Tibial artery (tissue), 4 donors: ENCODE measurements around the gene TEAD4.

Experiments
- DNase-seq, 2 donors: peaks; one replicate each; pipeline ENCODE4 v3.0.0-alpha.2; 2019
- H3K27ac ChIP-seq, 2 donors: fragments of 200-600 bp; sonication (generic) in 1 of 2; 1 replicate in 1 of 2; 2 replicates in 1 of 2; pipeline ENCODE4 v1.5.1; 2018 to 2019; ENCODE audit warnings: mild to moderate bottlenecking in 1 of 2
- H3K27me3 ChIP-seq, 2 donors: fragments of 200-600 bp; sonication (generic) in 1 of 2; one replicate each; pipeline versions ENCODE4 v1.5.1 to v1.6.0; 2016 to 2019
- H3K36me3 ChIP-seq, 3 donors: fragments of 200-600 bp; sonication (generic) in 2 of 3; one replicate each; pipeline ENCODE4 v1.5.1; 2016 to 2019; ENCODE audit warnings: mild to moderate bottlenecking in 2 of 3
- H3K4me1 ChIP-seq, 4 donors: fragments of 200-600 bp; sonication (generic) in 2 of 4; 1 replicate in 3 of 4; 2 replicates in 1 of 4; pipeline ENCODE4 v1.5.1; 2016 to 2019
- H3K4me3 ChIP-seq, 2 donors: fragments of 200-600 bp; sonication (generic) in 1 of 2; 1 replicate in 1 of 2; 2 replicates in 1 of 2; pipeline ENCODE4 v1.5.1; 2018 to 2019; ENCODE audit warnings: mild to moderate bottlenecking in 2 of 2
- H3K9me3 ChIP-seq, 3 donors: fragments of 200-600 bp; sonication (generic) in 1 of 3; one replicate each; pipeline ENCODE4 v1.5.1; 2016 to 2019
- intact Hi-C: fragments of 100-400 bp; cut with DNase I; formaldehyde crosslinking; loops from one replicate; pipeline ENCODE4 v1.15.0; 2023; ENCODE audit warnings: low total_unique reads
- TF ChIP-seq, protein P1 (sequence below), 2 experiments: fragments of 200-600 bp in 1 of 2; fragments of 450-650 bp in 1 of 2; IDR thresholded peaks; one replicate each; pipeline ENCODE4 v1.5.1; 2017 to 2019; ENCODE audit warnings: antibody characterized with exemption in 2 of 2, mild to moderate bottlenecking in 1 of 2, moderate library complexity in 1 of 2

The TEAD4 gene

DNA sequence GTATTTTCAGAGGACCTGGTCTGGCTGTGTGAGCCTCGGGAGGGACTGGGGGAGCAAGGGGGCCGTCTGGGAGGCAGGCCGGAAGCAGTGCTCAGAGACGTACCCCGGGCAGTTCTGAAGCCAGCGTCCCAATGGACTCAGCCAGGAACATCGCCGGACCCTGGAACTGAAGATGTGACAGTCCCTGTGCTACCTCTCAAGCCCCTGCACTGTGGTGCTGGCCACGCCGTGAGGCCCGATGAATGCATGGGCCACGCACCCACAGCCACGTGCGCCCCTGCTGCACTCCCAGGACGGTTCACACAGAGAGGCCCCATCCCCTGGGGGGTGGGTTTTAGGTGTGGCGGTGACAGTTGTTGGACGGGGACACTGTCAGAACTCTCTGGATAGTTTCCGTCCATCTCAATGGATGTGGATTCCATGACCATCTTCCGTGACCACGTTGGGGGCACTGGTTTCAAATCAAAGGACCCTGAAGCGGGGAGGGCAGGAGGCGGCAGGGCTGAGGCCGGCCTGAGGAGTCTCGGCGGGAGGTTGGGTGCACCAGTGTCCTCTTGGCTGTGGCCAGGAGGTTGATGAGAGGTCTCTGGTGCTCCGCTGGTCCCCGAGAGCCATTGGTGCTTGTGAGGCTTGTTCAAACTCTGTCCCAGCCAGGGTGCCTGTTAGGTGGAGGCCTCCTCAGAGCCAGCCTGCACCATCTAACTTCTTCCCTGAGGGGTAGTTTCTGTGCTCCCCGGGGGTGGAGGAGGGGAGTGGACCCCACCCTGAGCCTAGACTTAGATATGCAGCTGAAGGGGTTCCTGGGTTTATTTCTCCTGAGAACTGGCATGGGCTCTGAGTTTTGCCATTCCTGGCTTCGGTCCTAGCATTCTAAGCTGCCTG is 81.7 kb downstream of the TEAD4 start:
- TF ChIP-seq, protein P1, sequence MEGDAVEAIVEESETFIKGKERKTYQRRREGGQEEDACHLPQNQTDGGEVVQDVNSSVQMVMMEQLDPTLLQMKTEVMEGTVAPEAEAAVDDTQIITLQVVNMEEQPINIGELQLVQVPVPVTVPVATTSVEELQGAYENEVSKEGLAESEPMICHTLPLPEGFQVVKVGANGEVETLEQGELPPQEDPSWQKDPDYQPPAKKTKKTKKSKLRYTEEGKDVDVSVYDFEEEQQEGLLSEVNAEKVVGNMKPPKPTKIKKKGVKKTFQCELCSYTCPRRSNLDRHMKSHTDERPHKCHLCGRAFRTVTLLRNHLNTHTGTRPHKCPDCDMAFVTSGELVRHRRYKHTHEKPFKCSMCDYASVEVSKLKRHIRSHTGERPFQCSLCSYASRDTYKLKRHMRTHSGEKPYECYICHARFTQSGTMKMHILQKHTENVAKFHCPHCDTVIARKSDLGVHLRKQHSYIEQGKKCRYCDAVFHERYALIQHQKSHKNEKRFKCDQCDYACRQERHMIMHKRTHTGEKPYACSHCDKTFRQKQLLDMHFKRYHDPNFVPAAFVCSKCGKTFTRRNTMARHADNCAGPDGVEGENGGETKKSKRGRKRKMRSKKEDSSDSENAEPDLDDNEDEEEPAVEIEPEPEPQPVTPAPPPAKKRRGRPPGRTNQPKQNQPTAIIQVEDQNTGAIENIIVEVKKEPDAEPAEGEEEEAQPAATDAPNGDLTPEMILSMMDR (IDR thresholded peaks at IDR 0.05), result no peak
- no peak for DNase-seq
- Histone ChIP-seq H3K27ac (no peak overlapping the region), H3K4me3 (no peak overlapping the region), H3K27me3 (no peaks in the 10 kb centered on the region), H3K9me3 (no peaks in the 10 kb centered on the region), H3K4me1 (peaks cover 0 to 10% (median 7%) of the 10 kb centered on the region in 4 donors), H3K36me3 (peaks cover 18 to 43% (median 32%) of the 10 kb centered on the region in 3 donors)
- intact Hi-C loops, result no loop called here

DNA sequence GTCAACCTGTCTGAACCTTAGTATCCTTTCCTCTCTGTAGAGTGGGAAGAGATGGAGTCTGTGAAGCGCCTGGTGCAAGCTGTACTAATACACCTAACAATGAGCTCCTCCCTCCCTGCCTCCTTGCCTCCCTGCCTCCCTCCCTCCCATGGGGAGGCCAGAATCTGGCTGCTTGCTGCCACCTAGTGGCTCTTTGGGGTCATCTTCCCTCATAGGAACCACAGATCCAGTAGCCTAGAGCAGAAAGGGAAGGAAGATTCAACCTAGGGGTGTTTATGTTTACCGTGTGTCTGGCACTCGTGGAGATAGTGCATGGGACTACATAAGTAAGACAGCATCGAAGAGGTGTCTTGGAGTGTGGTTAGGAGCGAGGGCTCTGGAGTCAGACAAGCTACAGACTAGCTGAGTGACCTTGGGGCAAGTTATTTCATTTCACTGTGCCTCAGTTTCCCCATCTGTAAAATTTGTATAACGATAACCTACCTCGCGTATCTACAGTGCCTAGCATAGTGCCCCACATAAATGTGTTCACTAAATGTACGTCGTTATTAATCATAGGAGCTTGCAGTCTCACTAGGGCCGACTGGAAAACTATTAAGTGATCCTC is 82.5 kb downstream of the TEAD4 start:
- peak; percentile 62 to 80 for DNase-seq
- H3K27ac ChIP-seq, result no peak overlapping the region
- intact Hi-C loops, result no loop called here

DNA sequence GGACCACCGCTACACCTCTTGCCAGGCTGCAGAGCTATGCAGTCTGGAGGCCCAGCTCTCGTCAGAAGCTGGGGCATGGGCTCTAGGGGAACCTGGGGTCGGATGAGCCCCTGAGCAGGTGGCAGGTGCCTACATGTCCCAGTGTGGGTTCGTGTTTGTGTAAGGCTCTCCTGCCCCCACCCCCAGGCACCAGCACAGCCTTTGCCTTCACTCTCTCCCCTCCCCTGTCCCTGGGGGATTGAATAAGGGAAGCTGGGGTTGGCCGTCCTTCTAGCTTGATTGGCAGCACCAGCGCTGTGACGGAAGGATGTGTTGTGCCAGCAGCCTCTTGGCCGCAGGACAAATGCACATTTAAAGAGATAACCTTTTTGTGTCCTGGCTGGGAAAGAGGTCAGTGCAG is 83.2 kb downstream of the TEAD4 start:
- Histone ChIP-seq H3K9me3 (no peaks in the 10 kb centered on the region), H3K4me3 (no peak overlapping the region), H3K4me1 (peaks cover 0 to 10% (median 7%) of the 10 kb centered on the region in 4 donors), H3K36me3 (peaks cover 18 to 35% (median 31%) of the 10 kb centered on the region in 3 donors), H3K27ac (no peak overlapping the region), H3K27me3 (no peaks in the 10 kb centered on the region)
- intact Hi-C loops, result no loop called here
- TF ChIP-seq, protein P1 (IDR thresholded peaks at IDR 0.05), result no peak
- peak in 1 of 2 donors; percentile 78 for DNase-seq

More for the DNA sequence above, 82.5 kb downstream of the TEAD4 start:
- H3K4me3 ChIP-seq, result no peak overlapping the region
- TF ChIP-seq, protein P1 (IDR thresholded peaks at IDR 0.05), result peak; percentile 58 to 63
- H3K4me1 ChIP-seq, result peaks cover 0 to 10% (median 7%) of the 10 kb centered on the region in 4 donors
- peaks cover 18 to 43% (median 32%) of the 10 kb centered on the region in 3 donors for H3K36me3 ChIP-seq
- no peaks in the 10 kb centered on the region for H3K9me3 ChIP-seq
- H3K27me3 ChIP-seq, result no peaks in the 10 kb centered on the region

DNA sequence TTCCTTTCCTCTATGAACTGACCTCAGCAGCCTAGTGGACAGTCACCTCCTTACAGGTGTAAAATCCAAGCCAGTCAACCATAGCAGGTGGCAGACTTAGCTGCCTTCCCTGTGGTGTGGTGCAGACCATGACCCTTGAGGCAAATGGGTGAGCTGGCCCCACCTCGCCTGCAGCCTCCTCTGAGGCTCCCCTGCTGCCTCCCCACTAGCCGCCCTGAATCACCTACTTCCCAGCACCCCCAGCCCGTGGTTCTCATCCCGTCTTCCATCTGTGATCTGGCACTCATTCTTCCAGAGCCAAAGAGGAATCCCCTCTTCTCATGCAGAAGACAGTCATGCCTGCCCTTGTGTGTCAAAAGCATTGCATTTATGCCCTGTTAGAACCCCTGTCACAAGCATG is 83.6 kb downstream of the TEAD4 start:
- intact Hi-C loops, result no loop called here
- TF ChIP-seq, protein P1 (IDR thresholded peaks at IDR 0.05), result no peak
- H3K27ac ChIP-seq, result no peak overlapping the region
- H3K27me3 ChIP-seq, result no peaks in the 10 kb centered on the region
- no peaks in the 10 kb centered on the region for H3K9me3 ChIP-seq
- peaks cover 0 to 10% (median 7%) of the 10 kb centered on the region in 4 donors for H3K4me1 ChIP-seq
- H3K4me3 ChIP-seq, result no peak overlapping the region
- DNase-seq, result no peak
- H3K36me3 ChIP-seq, result peaks cover 16 to 31% (median 27%) of the 10 kb centered on the region in 3 donors

DNA sequence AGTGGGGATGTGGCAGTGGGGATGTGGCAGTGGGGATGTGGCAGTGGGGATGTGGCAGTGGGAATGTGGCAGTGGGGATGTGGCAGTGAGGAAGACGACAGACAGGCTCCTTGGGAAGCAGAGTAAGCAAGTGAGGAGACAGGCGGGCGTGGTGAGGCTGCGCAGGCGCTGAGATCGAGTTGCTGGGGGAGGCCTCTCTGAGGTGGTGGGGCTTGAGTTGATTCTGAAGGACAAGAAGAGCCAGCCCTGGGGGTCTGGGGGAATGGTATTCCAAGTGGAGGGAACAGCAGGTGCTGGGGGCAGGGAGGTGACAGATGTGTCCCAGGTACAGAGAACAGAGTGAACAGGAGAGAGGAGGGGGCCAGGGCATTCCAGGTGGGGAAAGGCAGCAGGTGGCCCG is 84.2 kb downstream of the TEAD4 start:
- no peak for DNase-seq
- H3K4me1 ChIP-seq, result peaks cover 0 to 10% (median 7%) of the 10 kb centered on the region in 4 donors
- no peaks in the 10 kb centered on the region for H3K27me3 ChIP-seq
- TF ChIP-seq, protein P1 (IDR thresholded peaks at IDR 0.05), result no peak
- intact Hi-C loops, result no loop called here
- H3K36me3 ChIP-seq, result peaks cover 11 to 25% (median 21%) of the 10 kb centered on the region in 3 donors
- no peak overlapping the region for H3K4me3 ChIP-seq
- no peak overlapping the region for H3K27ac ChIP-seq
- no peaks in the 10 kb centered on the region for H3K9me3 ChIP-seq
